ENCODE data around the gene CGB3. TPM values are rescaled to one million over a fixed set of nuclear protein-coding genes. Genes with fewer than 3 reads are reported as not detected.

CGB3 gene
- 0.14 to 0.47 TPM (median 0.38 TPM) in 4 of 5 replicates, not detected in the other for total RNA-seq (2022; extraction: Qiagen RNA extraction; ENCODE audit: low read depth)

DNA sequence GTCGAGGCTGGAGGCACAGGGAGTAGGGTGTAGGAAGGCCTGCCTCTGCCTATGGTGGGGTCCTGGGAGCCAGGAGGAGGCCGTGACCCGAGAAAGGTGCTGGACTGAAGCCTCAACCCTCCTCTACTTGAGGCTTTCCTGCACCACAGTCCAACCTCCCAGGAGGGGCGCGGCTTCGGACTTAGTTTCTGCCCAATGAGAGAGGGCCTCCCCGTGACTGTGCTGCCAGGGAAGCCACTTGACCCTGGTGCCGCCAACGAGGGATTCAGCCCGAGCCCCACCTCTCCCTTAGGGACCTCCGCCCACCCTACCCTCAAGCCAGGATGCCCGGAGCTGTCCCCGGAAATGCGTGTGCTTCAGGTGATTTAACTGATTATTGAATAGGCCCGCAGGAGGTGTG is at the start of gene CGB3:
TSS of gene CGB3 (minus strand) at position 101 of the 400 bp plus-strand sequence. CDS start 362 bp downstream, outside the sequence.

DNA sequence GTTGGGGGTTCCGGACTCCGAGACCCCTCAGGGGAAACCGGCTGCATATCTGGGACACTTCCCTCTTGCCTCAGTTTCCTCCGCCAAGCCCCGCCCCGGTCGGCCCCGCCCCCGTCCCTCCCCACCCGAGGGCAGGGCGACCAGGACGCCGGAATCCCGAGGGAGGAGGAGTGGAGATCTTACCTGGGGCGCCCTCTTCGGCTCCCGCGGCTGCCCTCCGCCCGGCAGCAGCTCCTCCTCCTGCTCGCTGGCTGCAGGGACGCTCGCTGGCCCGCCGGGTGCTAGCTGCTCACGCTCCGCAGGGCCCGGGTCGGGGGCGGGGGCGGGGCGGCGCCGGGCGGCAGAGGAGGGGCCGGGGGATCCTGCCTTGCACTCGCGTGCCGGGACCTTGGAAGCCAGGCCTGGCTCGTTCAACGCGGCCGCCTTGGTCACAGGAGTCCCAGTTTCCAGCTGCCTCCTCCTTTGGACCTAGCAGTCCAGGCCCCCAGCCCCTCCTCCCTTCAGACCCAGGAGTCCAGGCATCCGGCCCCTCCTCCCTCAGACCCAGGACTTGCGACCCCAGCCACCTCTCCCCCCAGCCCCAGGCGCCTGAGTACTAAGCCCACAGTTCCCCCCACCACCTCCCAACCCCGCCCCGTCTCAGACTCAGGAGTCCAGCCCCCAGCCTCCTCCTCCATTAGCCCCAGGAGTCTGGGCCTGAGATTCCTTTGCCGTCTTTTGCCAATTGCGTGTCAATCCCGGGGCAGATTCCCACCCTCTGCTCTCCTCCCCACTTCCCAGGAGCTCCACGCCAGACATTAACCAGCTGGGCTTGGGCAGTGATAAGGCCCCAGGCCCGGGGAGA is 40.9 kb upstream of the CGB3 start, which contains the start of gene NTF4:
TSS of gene NTF4 (minus strand) at position 51 of the 844 bp plus-strand sequence. CDS start 2,821 bp downstream, outside the sequence.

GRCh38 chr19:49057636-49058234 is 33.6 kb upstream of the CGB3 start, which contains the start of gene CGB7:
Gene CGB7 (minus strand): TSS chr19:49057749. CDS start chr19:49055375, 2,374 bp downstream.

GRCh38 chr19:49049011-49049410 is 24.9 kb upstream of the CGB3 start, which contains the start of gene CGB8:
Gene CGB8 (minus strand): TSS chr19:49049111. CDS start chr19:49048739, 372 bp downstream.

DNA sequence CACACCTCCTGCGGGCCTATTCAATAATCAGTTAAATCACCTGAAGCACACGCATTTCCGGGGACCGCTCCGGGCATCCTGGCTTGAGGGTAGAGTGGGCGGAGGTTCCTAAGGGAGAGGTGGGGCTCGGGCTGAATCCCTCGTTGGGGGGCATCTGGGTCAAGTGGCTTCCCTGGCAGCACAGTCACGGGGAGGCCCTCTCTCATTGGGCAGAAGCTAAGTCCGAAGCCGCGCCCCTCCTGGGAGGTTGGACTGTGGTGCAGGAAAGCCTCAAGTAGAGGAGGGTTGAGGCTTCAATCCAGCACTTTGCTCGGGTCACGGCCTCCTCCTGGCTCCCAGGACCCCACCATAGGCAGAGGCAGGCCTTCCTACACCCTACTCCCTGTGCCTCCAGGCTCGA is 19.4 kb upstream of the CGB3 start, which contains the start of gene CGB5:
TSS of gene CGB5 (plus strand) at position 301 of the 400 bp plus-strand sequence. CDS start 362 bp downstream, outside the sequence.

DNA sequence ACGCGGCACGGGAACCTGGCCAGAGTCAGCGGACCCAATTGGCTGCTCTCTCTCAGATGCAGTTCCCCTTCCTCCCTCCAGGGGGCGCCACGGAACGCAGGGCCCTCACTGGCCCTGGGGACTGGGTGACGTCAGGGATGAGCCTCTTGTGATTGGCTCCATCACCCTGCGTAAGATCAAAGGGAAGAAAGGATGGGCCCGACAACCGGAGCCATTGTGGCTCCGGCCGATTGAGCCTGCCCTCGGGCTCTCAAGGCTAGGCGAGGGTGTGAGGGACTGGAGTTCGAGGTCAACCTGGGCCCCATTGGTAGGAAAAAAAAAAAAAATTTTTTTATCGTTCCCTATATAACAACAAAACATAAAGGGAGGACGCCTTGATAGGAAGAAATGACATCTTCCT is 12.7 kb upstream of the CGB3 start, which contains the start of gene CGB1:
TSS of gene CGB1 (minus strand) at position 81 of the 400 bp plus-strand sequence. CDS start 184 bp downstream, outside the sequence.

DNA sequence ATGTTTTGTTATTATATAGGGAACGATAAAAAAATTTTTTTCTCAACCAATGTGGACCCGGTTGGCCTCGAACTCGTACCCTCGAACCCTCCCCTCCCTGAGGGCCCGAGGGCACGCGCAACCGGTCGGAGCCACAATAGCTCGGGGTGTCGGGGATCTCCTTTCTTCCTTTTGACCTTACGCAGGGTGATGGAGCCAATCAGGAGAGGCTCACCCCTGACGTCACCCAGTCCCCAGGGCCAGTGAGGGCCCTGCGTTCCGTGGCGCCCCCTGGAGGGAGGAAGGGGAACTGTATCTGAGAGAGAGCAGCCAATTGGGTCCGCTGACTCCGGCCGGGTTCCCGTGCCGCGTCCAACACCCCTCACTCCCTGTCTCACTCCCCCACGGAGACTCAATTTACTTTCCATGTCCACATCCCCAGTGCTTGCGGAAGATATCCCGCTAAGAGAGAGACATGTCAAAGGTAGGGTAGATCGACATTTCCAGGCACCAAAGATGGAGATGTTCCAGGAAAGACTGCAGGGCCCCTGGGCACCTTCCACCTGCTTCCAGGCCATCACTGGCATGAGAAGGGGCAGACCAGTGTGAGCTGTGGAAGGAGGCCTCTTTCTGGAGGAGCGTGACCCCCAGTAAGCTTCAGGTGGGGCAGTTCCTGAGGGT is 7.6 kb upstream of the CGB3 start, which contains the start of gene CGB2:
TSS of gene CGB2 (plus strand) at position 249 of the 660 bp plus-strand sequence. CDS start at position 455, 206 bp downstream.

DNA sequence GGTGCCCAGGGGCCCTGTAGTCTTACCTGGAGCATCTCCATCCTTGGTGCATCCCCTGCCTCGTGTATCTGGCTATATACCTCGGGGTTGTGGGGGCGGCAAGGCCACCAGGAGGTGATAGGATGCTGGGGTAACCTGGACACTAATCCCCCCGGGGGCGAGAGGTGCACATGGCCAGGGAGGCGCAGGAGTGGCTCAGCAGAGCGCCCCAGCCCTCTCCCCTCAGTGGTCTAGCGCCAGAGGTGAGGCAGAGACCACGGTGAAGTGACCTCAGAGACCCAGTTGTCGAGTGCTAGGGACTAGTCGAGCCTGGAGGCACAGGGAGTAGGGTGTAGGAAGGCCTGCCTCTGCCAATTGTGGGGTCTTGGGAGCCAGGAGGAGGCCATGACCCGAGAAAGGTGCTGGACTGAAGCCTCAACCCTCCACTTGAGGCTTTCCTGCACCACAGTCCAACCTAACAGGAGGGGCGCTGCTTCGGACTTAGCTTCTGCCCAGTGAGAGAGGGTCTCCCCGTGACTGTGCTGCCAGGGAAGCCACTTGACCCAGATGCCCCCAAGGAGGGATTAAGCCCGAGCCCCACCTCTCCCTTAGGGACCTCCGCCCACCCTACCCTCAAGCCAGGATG is 7.0 kb downstream of the CGB3 start, which contains the start of gene LHB:
TSS of gene LHB (minus strand) at position 51 of the 625 bp plus-strand sequence. CDS start at position 41, 10 bp downstream.

DNA sequence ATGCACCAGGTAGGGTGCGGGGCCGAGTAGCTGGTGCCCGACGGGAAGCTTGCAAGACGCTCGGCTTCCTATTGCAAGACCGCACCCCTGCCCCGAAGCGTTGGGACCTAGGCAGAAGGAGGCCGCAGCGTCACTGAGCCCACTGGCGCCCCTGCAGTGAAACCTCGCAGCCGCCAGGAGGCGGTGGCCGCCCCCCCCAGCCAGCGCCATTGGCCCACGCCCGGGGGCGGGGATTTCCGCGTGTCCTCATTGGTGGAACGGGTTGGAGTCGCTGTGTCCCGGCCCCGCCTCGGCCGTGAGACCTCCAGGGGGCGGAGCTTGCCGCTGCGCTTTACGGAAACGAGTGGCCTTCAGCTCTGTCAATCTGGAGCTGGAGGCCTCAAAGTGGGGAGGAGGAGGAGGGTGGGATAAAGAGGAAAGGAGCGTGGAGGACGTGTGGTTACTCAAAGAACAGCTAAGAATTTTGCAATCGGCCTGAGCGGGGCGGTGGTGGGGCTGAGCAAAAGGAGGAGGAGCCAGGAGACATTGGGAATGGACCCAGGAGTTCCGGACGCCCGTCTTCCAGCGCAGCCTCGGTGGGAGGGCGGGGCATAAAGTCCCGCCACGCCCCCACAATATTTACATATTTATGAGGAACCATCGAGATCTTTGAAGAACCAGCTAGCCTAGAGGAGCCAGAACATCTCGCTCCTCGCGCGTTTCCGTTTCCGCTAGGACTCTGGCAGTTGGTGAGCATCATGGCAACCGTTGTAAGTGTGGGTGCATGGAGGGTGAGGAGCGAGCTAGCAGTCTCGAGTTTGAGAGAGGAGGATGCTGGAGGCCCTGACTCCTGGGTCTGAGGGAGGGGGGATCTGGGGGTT is 30.7 kb downstream of the CGB3 start, which contains the start of the genes GYS1 and RUVBL2:
TSS of gene GYS1 (minus strand) at position 135 of the 860 bp plus-strand sequence. CDS start 197 bp downstream, outside the sequence.
TSS of gene RUVBL2 (plus strand) at position 713 of the 860 bp plus-strand sequence. CDS start at position 738, 25 bp downstream.

Other genes with a start within 250 kb of the CGB3 start
- 52.3 to 64.8 TPM (median 56.8 TPM) in 5 replicates for gene BCAT2, start 213.3 kb downstream of the CGB3 start, total RNA-seq (2022; extraction: Qiagen RNA extraction; ENCODE audit: low read depth)
- 12.2 to 15.1 TPM (median 14.1 TPM) in 5 replicates for gene HSD17B14, start 187.8 kb downstream of the CGB3 start, total RNA-seq (2022; extraction: Qiagen RNA extraction; ENCODE audit: low read depth)
- 1.7 to 2.7 TPM (median 1.9 TPM) in 5 replicates for gene PLEKHA4, start 155.7 kb downstream of the CGB3 start, total RNA-seq (2022; extraction: Qiagen RNA extraction; ENCODE audit: low read depth)
- gene PPP1R15A, start 151.9 kb downstream of the CGB3 start, total RNA-seq (2022; extraction: Qiagen RNA extraction; ENCODE audit: low read depth), result 91.5 to 154 TPM (median 107 TPM) in 5 replicates
- gene TULP2, start 125.6 kb downstream of the CGB3 start, total RNA-seq (2022; extraction: Qiagen RNA extraction; ENCODE audit: low read depth), result not detected in 5 replicates
- 190 to 222 TPM (median 195 TPM) in 5 replicates for gene NUCB1, start 124.0 kb downstream of the CGB3 start, total RNA-seq (2022; extraction: Qiagen RNA extraction; ENCODE audit: low read depth)
- gene DHDH, start 90.6 kb downstream of the CGB3 start, total RNA-seq (2022; extraction: Qiagen RNA extraction; ENCODE audit: low read depth), result 0.91 to 1.8 TPM (median 1.7 TPM) in 5 replicates
- 289 to 376 TPM (median 349 TPM) in 5 replicates for gene BAX, start 69.5 kb downstream of the CGB3 start, total RNA-seq (2022; extraction: Qiagen RNA extraction; ENCODE audit: low read depth)
- gene FTL, start 59.0 kb downstream of the CGB3 start, total RNA-seq (2022; extraction: Qiagen RNA extraction; ENCODE audit: low read depth), result 18,257 to 24,972 TPM (median 19,327 TPM) in 5 replicates
- gene GYS1, start 31.0 kb downstream of the CGB3 start, total RNA-seq (2022; extraction: Qiagen RNA extraction; ENCODE audit: low read depth), result 18.8 to 22.5 TPM (median 20.3 TPM) in 5 replicates
- gene RUVBL2, start 30.4 kb downstream of the CGB3 start, total RNA-seq (2022; extraction: Qiagen RNA extraction; ENCODE audit: low read depth), result 204 to 252 TPM (median 242 TPM) in 5 replicates
- gene LHB, start 7.2 kb downstream of the CGB3 start, total RNA-seq (2022; extraction: Qiagen RNA extraction; ENCODE audit: low read depth), result not detected in 5 replicates
- gene CGB2, start 7.6 kb upstream of the CGB3 start, total RNA-seq (2022; extraction: Qiagen RNA extraction; ENCODE audit: low read depth), result 0.22 to 0.41 TPM (median 0.35 TPM) in 3 of 5 replicates, not detected in the others
- not detected in 5 replicates for gene CGB1, start 12.6 kb upstream of the CGB3 start, total RNA-seq (2022; extraction: Qiagen RNA extraction; ENCODE audit: low read depth)
- 1.0 to 1.6 TPM (median 1.4 TPM) in 5 replicates for gene CGB5, start 19.5 kb upstream of the CGB3 start, total RNA-seq (2022; extraction: Qiagen RNA extraction; ENCODE audit: low read depth)
- 3.5 to 6.0 TPM (median 4.8 TPM) in 5 replicates for gene CGB8, start 24.8 kb upstream of the CGB3 start, total RNA-seq (2022; extraction: Qiagen RNA extraction; ENCODE audit: low read depth)
- 0.35 to 0.92 TPM (median 0.45 TPM) in 5 replicates for gene CGB7, start 33.4 kb upstream of the CGB3 start, total RNA-seq (2022; extraction: Qiagen RNA extraction; ENCODE audit: low read depth)
- gene NTF4, start 40.5 kb upstream of the CGB3 start, total RNA-seq (2022; extraction: Qiagen RNA extraction; ENCODE audit: low read depth), result 0.37 to 0.85 TPM (median 0.52 TPM) in 5 replicates
- gene KCNA7, start 48.4 kb upstream of the CGB3 start, total RNA-seq (2022; extraction: Qiagen RNA extraction; ENCODE audit: low read depth), result not detected in 5 replicates
- 283 to 359 TPM (median 313 TPM) in 5 replicates for gene SNRNP70, start 61.1 kb upstream of the CGB3 start, total RNA-seq (2022; extraction: Qiagen RNA extraction; ENCODE audit: low read depth)
- 4.9 to 7.1 TPM (median 5.6 TPM) in 5 replicates for gene LIN7B, start 90.0 kb upstream of the CGB3 start, total RNA-seq (2022; extraction: Qiagen RNA extraction; ENCODE audit: low read depth)
- 1.3 to 2.2 TPM (median 2.0 TPM) in 5 replicates for gene C19orf73, start 94.8 kb upstream of the CGB3 start, total RNA-seq (2022; extraction: Qiagen RNA extraction; ENCODE audit: low read depth)
- gene PPFIA3, start 95.2 kb upstream of the CGB3 start, total RNA-seq (2022; extraction: Qiagen RNA extraction; ENCODE audit: low read depth), result 6.5 to 8.7 TPM (median 7.2 TPM) in 5 replicates
- 0.03 TPM in 1 of 5 replicates, not detected in the others for gene HRC, start 131.1 kb upstream of the CGB3 start, total RNA-seq (2022; extraction: Qiagen RNA extraction; ENCODE audit: low read depth)
- gene TRPM4, start 133.5 kb upstream of the CGB3 start, total RNA-seq (2022; extraction: Qiagen RNA extraction; ENCODE audit: low read depth), result 7.3 to 8.9 TPM (median 8.6 TPM) in 5 replicates

All from A549 treated with DMSO at 1 μM for 4 hours (cell line).